Body of pancreas (tissue), 4 donors: ENCODE results near the gene CHST8. TPM values are rescaled to one million over a fixed set of nuclear protein-coding genes. Genes with fewer than 3 reads are reported as not detected.

Source experiments
- ATAC-seq: fragments of 150-250 bp; one replicate; pipeline ENCODE4 v1.9.1; 2016
- DNase-seq, 4 donors: peaks; one replicate each; pipeline ENCODE4 v3.0.0-alpha.2; 2019
- H3K27ac ChIP-seq, 4 donors: fragments of 200-600 bp; sonication (generic); 1 replicate in 3 of 4; 2 replicates in 1 of 4; pipeline versions ENCODE4 v1.5.1 to v1.6.1; 2016 to 2019; ENCODE audit warnings: mild to moderate bottlenecking in 1 of 4, mixed read lengths in 1 of 4, moderate library complexity in 1 of 4
- H3K27me3 ChIP-seq, 2 donors: fragments of 200-600 bp; sonication (generic); one replicate each; pipeline ENCODE4 v1.6.0; 2016; ENCODE audit warnings: mild to moderate bottlenecking in 1 of 2
- H3K36me3 ChIP-seq, 2 donors: fragments of 200-600 bp; sonication (generic); replicated peaks in 1 of 2; 2 replicates each; pipeline ENCODE4 v1.5.1; 2016; ENCODE audit warnings: low read depth in 2 of 2; ENCODE audit not compliant: insufficient read depth in 1 of 2
- H3K4me1 ChIP-seq: fragments of 200-600 bp; sonication (generic); one replicate; pipeline ENCODE4 v1.6.0; 2016
- H3K4me3 ChIP-seq, 2 donors: fragments of 200-600 bp; sonication (generic); 1 replicate in 1 of 2; 2 replicates in 1 of 2; pipeline ENCODE4 v1.5.1; 2016 to 2019
- H3K9me3 ChIP-seq, 3 donors: fragments of 200-600 bp; sonication (generic); 1 replicate in 2 of 3; 2 replicates in 1 of 3; pipeline ENCODE4 v1.5.1; 2016
- CTCF ChIP-seq, 7 experiments: fragments of 450-650 bp in 4 of 7; fragments of 200-600 bp in 3 of 7; sonication (generic) in 3 of 7; IDR thresholded peaks; one replicate each; pipeline ENCODE4 v1.5.1; 2016 to 2019; ENCODE audit warnings: antibody characterized with exemption in 7 of 7
- POLR2A ChIP-seq, 3 donors: fragments of 450-650 bp; IDR thresholded peaks; one replicate each; pipeline ENCODE4 v1.6.1; 2016; ENCODE audit warnings: antibody characterized with exemption in 3 of 3, mild to moderate bottlenecking in 2 of 3
- WGBS, 2 donors: methylation state at CpG; one replicate each; pipeline ENCODE4 v1.1.5; 2017; 5-methylcytosine and 5-hydroxymethylcytosine counted together
- intact Hi-C: fragments of 100-400 bp; cut with DNase I; formaldehyde crosslinking; loops from one replicate; pipeline ENCODE4 v1.15.1; 2023
- total RNA-seq, 2 donors: library from RNA; depleted of rRNA; stranded (reverse); fragments of >200 nt; gene quantifications; one replicate each; pipeline ENCODE4 v1.1.0, GENCODE V29; 2016

Gene CHST8
- total RNA-seq, 2 donors from 2014 or later: 0.26 TPM; not detected in 1

GRCh38 chr19:33777753-33778088 lies 156.0 kb downstream of the CHST8 start:
- Histone ChIP-seq H3K4me1 (peaks cover 12% of the 10 kb centered on the region), H3K9me3 (no peaks in the 10 kb centered on the region), H3K27ac (no peak overlapping the region), H3K4me3 (no peak overlapping the region), H3K36me3 (no peaks in the 10 kb centered on the region), H3K27me3 (peaks cover 0 to 5% of the 10 kb centered on the region in 2 donors)
- DNase-seq (peak in 1 of 4 donors; percentile 10), ATAC-seq (no peak)
- 44 to 72% methylated on average over 9 to 17 of the region's 17 CpGs for WGBS, 2 donors
- TF ChIP-seq CTCF (IDR thresholded peaks at IDR 0.05): no peak
- TF ChIP-seq POLR2A (IDR thresholded peaks at IDR 0.05): no peak
- intact Hi-C loops: no loop called here

GRCh38 chr19:33778089-33778791 lies 156.5 kb downstream of the CHST8 start:
- H3K27ac ChIP-seq: no peak overlapping the region
- peaks cover 0 to 5% of the 10 kb centered on the region in 2 donors for H3K27me3 ChIP-seq
- DNase-seq: peak; percentile 75 to 87 (median 85)
- ATAC-seq: peak; percentile 89
- H3K36me3 ChIP-seq: no peaks in the 10 kb centered on the region
- H3K4me1 ChIP-seq: peaks cover 12% of the 10 kb centered on the region
- peak overlapping the region in 1 of 2 donors; percentile 16 for H3K4me3 ChIP-seq
- TF ChIP-seq CTCF (IDR thresholded peaks at IDR 0.05) (peak; percentile 100), POLR2A (IDR thresholded peaks at IDR 0.05) (no peak)
- intact Hi-C loops: no loop called here
- 12 to 47% methylated on average over 10 to 39 of the region's 49 CpGs for WGBS, 2 donors
- H3K9me3 ChIP-seq: no peaks in the 10 kb centered on the region

- peaks cover 0 to 5% of the 10 kb centered on the region in 2 donors for H3K27me3 ChIP-seq
- intact Hi-C loops: loop anchor here (2.0 to 5.0 kb wide), 2 partner anchors 222 to 319 kb away; no protein-coding TSS in a partner anchor
Measured at GRCh38 chr19:33779849-33780248, 158.1 kb downstream of the CHST8 start.

GRCh38 chr19:33780251-33780650 lies 158.5 kb downstream of the CHST8 start:
- no peak overlapping the region for H3K27ac ChIP-seq
- no peak for TF ChIP-seq POLR2A (IDR thresholded peaks at IDR 0.05)
- 29 to 30% methylated on average over 6 of the region's 6 CpGs for WGBS, 2 donors
- no peak for ATAC-seq
- no peaks in the 10 kb centered on the region for H3K9me3 ChIP-seq
- H3K4me3 ChIP-seq: no peak overlapping the region
- H3K4me1 ChIP-seq: peaks cover 12% of the 10 kb centered on the region
- intact Hi-C loops: loop anchor here (2.0 to 5.0 kb wide), 2 partner anchors 222 to 319 kb away; no protein-coding TSS in a partner anchor
- DNase-seq: no peak
- peaks cover 0 to 5% of the 10 kb centered on the region in 2 donors for H3K27me3 ChIP-seq
- H3K36me3 ChIP-seq: no peaks in the 10 kb centered on the region

More at GRCh38 chr19:33779849-33780248, 158.1 kb downstream of the CHST8 start:
- no peaks in the 10 kb centered on the region for H3K36me3 ChIP-seq
- DNase-seq: no peak
- peaks cover 12% of the 10 kb centered on the region for H3K4me1 ChIP-seq
- ATAC-seq: no peak
- H3K9me3 ChIP-seq: no peaks in the 10 kb centered on the region
- no peak overlapping the region for H3K4me3 ChIP-seq
- no peak for TF ChIP-seq POLR2A (IDR thresholded peaks at IDR 0.05)
- no peak for TF ChIP-seq CTCF (IDR thresholded peaks at IDR 0.05)
- WGBS, 2 donors: 68 to 73% methylated on average over 7 of the region's 7 CpGs
- no peak overlapping the region for H3K27ac ChIP-seq

GRCh38 chr19:33780746-33781145 lies 159.0 kb downstream of the CHST8 start:
- TF ChIP-seq CTCF (IDR thresholded peaks at IDR 0.05): no peak
- TF ChIP-seq POLR2A (IDR thresholded peaks at IDR 0.05): no peak
- Histone ChIP-seq H3K9me3 (no peaks in the 10 kb centered on the region), H3K27ac (no peak overlapping the region), H3K4me1 (peaks cover 12% of the 10 kb centered on the region), H3K36me3 (no peaks in the 10 kb centered on the region), H3K27me3 (peaks cover 0 to 5% of the 10 kb centered on the region in 2 donors), H3K4me3 (no peak overlapping the region)
- no peak for DNase-seq
- WGBS, 2 donors: 50 to 60% methylated on average over 10 to 12 of the region's 12 CpGs
- intact Hi-C loops: loop anchor here (2.0 to 5.0 kb wide), 2 partner anchors 222 to 318 kb away; no protein-coding TSS in a partner anchor
- ATAC-seq: no peak
